Transverse colon (tissue), 4 donors: ENCODE data around the gene ANXA1.
"Not testable (repeated sequence)": the region's sequence is repeated elsewhere in the genome, so short reads cannot be mapped to it uniquely, and the experiment has no call there.

ENCODE experiments used
- CTCF ChIP-seq, 5 experiments: fragments of 200-600 bp in 3 of 5; fragments of 450-650 bp in 2 of 5; sonication (generic) in 3 of 5; IDR thresholded peaks; 1 replicate in 2 of 5; 2 replicates in 3 of 5; pipeline ENCODE4 v1.5.1; 2016 to 2017; ENCODE audit warnings: antibody characterized with exemption in 5 of 5, inconsistent platforms in 3 of 5, mild to moderate bottlenecking in 2 of 5, moderate library complexity in 1 of 5
- EP300 ChIP-seq: sonication (generic); formaldehyde crosslinking; IDR thresholded peaks from one replicate; pipeline ENCODE4 v1.6.1; 2017; ENCODE audit warnings: antibody characterized with exemption, low read depth
- POLR2A ChIP-seq: fragments of 450-650 bp; IDR thresholded peaks from one replicate; pipeline ENCODE4 v1.6.1; 2016; ENCODE audit warnings: antibody characterized with exemption, mild to moderate bottlenecking, moderate library complexity
- POLR2AphosphoS5 ChIP-seq, 3 donors: sonication (generic); formaldehyde crosslinking; IDR thresholded peaks; one replicate each; pipeline ENCODE4 v1.6.1; 2016; ENCODE audit warnings: antibody characterized with exemption in 3 of 3

GRCh38 chr9:73191109-73191508, 39.4 kb downstream of the ANXA1 start:
- not testable (repeated sequence) for TF ChIP-seq CTCF (IDR thresholded peaks at IDR 0.05); POLR2AphosphoS5 (IDR thresholded peaks at IDR 0.05); POLR2A; EP300
